Islet of Langerhans (tissue), 1 donor: Measurements from ENCODE around the gene COQ9.
"Not testable (repeated sequence)": the region's sequence is repeated elsewhere in the genome, so short reads cannot be mapped to it uniquely, and the experiment has no call there.

ENCODE experiments used
- FAIRE-seq: peaks from one replicate; lab custom pipeline; 2011; peaks lifted over from hg19 to GRCh38; lab: Jason Lieb, UNC

The COQ9 gene

GRCh38 chr16:57485916-57486857, 38.9 kb downstream of the COQ9 start, which contains the start of gene DOK4:
TSS of gene DOK4 (minus strand) at chr16:57486493. CDS start at chr16:57479507, 6,986 bp downstream.
- FAIRE-seq = no peak

- FAIRE-seq = no peak
These were observed 39.9 kb downstream of the COQ9 start for GRCh38 chr16:57486858-57487834.

- no peak for FAIRE-seq
These were observed 42.0 kb downstream of the COQ9 start for GRCh38 chr16:57489229-57489628.

GRCh38 chr16:57493767-57494166, 46.5 kb downstream of the COQ9 start:
- no peak for FAIRE-seq

- no peak for FAIRE-seq
These were observed 49.8 kb downstream of the COQ9 start for GRCh38 chr16:57497121-57497520.

- FAIRE-seq = no peak
These were observed 50.8 kb downstream of the COQ9 start for GRCh38 chr16:57498031-57498430.

- not testable (repeated sequence) for FAIRE-seq
These were observed 52.7 kb downstream of the COQ9 start for GRCh38 chr16:57499941-57500340.

GRCh38 chr16:57500578-57501111, 53.4 kb downstream of the COQ9 start:
- no peak for FAIRE-seq

GRCh38 chr16:57501492-57501891, 54.2 kb downstream of the COQ9 start:
- no peak for FAIRE-seq

GRCh38 chr16:57502048-57502775, 54.9 kb downstream of the COQ9 start:
- FAIRE-seq = no peak

- no peak for FAIRE-seq
These were observed 56.1 kb downstream of the COQ9 start for GRCh38 chr16:57503366-57503765.

- no peak for FAIRE-seq
These were observed 56.7 kb downstream of the COQ9 start for GRCh38 chr16:57504001-57504400.

GRCh38 chr16:57504491-57504890, 57.2 kb downstream of the COQ9 start:
- no peak for FAIRE-seq

GRCh38 chr16:57505169-57505568, 57.9 kb downstream of the COQ9 start:
- no peak for FAIRE-seq

GRCh38 chr16:57507136-57508034, 60.1 kb downstream of the COQ9 start:
- FAIRE-seq = no peak

GRCh38 chr16:57508035-57508425, 60.8 kb downstream of the COQ9 start:
- FAIRE-seq = no peak

- FAIRE-seq = no peak
These were observed 62.1 kb downstream of the COQ9 start for GRCh38 chr16:57509231-57509923.

GRCh38 chr16:57510016-57510871, 63.0 kb downstream of the COQ9 start:
- FAIRE-seq = no peak
